ENCODE results near the gene PABPN1. TPM values are rescaled to one million over a fixed set of nuclear protein-coding genes. Genes with fewer than 3 reads are reported as not detected.

Gene PABPN1
- total and polyA plus RNA-seq, 2 of the 13 experiments (the other 11 are each of a cell fraction or from before 2014, with no cell fraction given), result 233 to 524 TPM

GRCh38 chr14:23307687-23308644 is 13.3 kb upstream of the PABPN1 start (continued):
- TF ChIP-seq HIC2 (CRISPR knock-in tag; IDR thresholded peaks at IDR 0.05; ENCODE audit: low read depth) (no peak), ELF4 (CRISPR knock-in tag; IDR thresholded peaks at IDR 0.05; ENCODE audit: borderline replicate concordance) (no peak), ZNF230 (CRISPR knock-in tag; IDR thresholded peaks at IDR 0.05) (no peak), ZHX2 (IDR thresholded peaks at IDR 0.05; ENCODE audit: low read depth) (no peak), ZHX2 (CRISPR knock-in tag; IDR thresholded peaks at IDR 0.05; ENCODE audit: borderline replicate concordance) (no peak), ZNF431 (CRISPR knock-in tag; IDR thresholded peaks at IDR 0.05; ENCODE audit: borderline replicate concordance, low read depth) (no peak), U2AF1 (optimal IDR thresholded peaks at IDR 0.05; ENCODE audit: low read depth, low read length) (no peak), DRAP1 (CRISPR knock-in tag; IDR thresholded peaks at IDR 0.05) (no peak), CENPBD1 (CRISPR knock-in tag; IDR thresholded peaks at IDR 0.05; ENCODE audit: borderline replicate concordance, low read depth) (no peak), ZMYM4 (CRISPR knock-in tag; IDR thresholded peaks at IDR 0.05) (no peak), SP140L (CRISPR knock-in tag; IDR thresholded peaks at IDR 0.05; ENCODE audit: borderline replicate concordance) (no peak), FOXJ3 (CRISPR knock-in tag; IDR thresholded peaks at IDR 0.05; ENCODE audit: borderline replicate concordance) (no peak), ZBTB3 (CRISPR knock-in tag; IDR thresholded peaks at IDR 0.05; ENCODE audit: borderline replicate concordance, low read depth) (no peak), TRIM22 (IDR thresholded peaks at IDR 0.05) (no peak), DMTF1 (CRISPR knock-in tag; IDR thresholded peaks at IDR 0.05) (no peak)
